Measurements from ENCODE around the gene KLHL29. TPM values are rescaled to one million over a fixed set of nuclear protein-coding genes. Genes with fewer than 3 reads are reported as not detected.

KLHL29 gene
- total and polyA plus RNA-seq, 2 experiments from 2014 or later, result 1.5 to 6.5 TPM

- TF ChIP-seq, protein P1, sequence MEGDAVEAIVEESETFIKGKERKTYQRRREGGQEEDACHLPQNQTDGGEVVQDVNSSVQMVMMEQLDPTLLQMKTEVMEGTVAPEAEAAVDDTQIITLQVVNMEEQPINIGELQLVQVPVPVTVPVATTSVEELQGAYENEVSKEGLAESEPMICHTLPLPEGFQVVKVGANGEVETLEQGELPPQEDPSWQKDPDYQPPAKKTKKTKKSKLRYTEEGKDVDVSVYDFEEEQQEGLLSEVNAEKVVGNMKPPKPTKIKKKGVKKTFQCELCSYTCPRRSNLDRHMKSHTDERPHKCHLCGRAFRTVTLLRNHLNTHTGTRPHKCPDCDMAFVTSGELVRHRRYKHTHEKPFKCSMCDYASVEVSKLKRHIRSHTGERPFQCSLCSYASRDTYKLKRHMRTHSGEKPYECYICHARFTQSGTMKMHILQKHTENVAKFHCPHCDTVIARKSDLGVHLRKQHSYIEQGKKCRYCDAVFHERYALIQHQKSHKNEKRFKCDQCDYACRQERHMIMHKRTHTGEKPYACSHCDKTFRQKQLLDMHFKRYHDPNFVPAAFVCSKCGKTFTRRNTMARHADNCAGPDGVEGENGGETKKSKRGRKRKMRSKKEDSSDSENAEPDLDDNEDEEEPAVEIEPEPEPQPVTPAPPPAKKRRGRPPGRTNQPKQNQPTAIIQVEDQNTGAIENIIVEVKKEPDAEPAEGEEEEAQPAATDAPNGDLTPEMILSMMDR (conservative IDR thresholded peaks at IDR 0.05; ENCODE audit: low read depth in 2 of 2), result no peak
- TF ChIP-seq NANOG (IDR thresholded peaks at IDR 0.05; ENCODE audit: borderline replicate concordance) (no peak), JUNB (IDR thresholded peaks at IDR 0.05; ENCODE audit: unreplicated experiment) (no peak), CREB1 (CRISPR knock-in tag; IDR thresholded peaks at IDR 0.05; ENCODE audit: low read depth) (no peak)
Measured at GRCh38 chr2:23498943-23499342, 114.0 kb downstream of the KLHL29 start (continued).

DNA sequence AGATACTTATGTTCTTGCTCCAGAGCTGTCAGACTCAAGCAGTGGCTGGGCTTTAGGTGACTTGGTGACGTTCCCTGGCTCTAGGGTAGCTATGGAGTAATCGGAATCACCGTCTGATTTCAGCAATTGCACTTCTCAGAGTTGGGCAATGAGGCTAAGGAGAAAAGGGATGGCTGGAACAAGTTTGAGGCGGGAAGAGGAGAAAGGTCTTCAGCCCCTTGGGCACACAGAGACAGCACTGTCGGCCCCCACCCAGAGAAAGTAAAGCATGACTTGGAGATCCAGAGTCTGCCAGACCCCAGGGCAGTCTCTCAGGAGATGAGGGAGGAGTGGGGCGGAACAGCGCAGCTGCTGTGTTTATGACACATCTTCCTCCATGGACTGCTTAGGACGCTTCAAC is 114.5 kb downstream of the KLHL29 start:
- Mint-ChIP-seq H3K4me3 (no peak overlapping the region), H3K27me3 (ENCODE audit: insufficient read depth, low read depth, poor library complexity) (peaks cover 5% of the 10 kb centered on the region), H3K27ac (no peak overlapping the region), H3K9me3 (no peaks in the 10 kb centered on the region), H3K36me3 (ENCODE audit: low read depth) (no peaks in the 10 kb centered on the region), H3K4me1 (peaks cover 46% of the 10 kb centered on the region)
- ATAC-seq (no peak), DNase-seq (ENCODE audit: low spot score) (no peak)
- Histone ChIP-seq H3K27me3 (ENCODE audit: insufficient read depth) (no peaks in the 10 kb centered on the region), H2AFZ (no peak overlapping the region), H3K36me3 (ENCODE audit: insufficient read depth) (no peaks in the 10 kb centered on the region), H3K4me1 (ENCODE audit: insufficient read depth) (peaks cover 22% of the 10 kb centered on the region; the same call in 1 of the 2 replicates), H3K4me2 (no peak overlapping the region), H3K27ac (ENCODE audit: low read depth) (no peak overlapping the region), H3K79me2 (replicated peaks; ENCODE audit: insufficient read depth) (no peaks in the 10 kb centered on the region), H3F3A (replicated peaks; ENCODE audit: low read depth) (no peaks in the 10 kb centered on the region), H3K9me2 (ENCODE audit: insufficient read depth) (no peaks in the 10 kb centered on the region), H4K20me1 (replicated peaks; ENCODE audit: insufficient read depth) (no peaks in the 10 kb centered on the region), H3K4me3 (no peak overlapping the region)
- TF ChIP-seq ZNF114 (CRISPR knock-in tag; IDR thresholded peaks at IDR 0.05) (no peak), ZNF331 (CRISPR knock-in tag; IDR thresholded peaks at IDR 0.05; ENCODE audit: low read depth) (no peak), EZH2 (IDR thresholded peaks at IDR 0.05; ENCODE audit: low read depth, unreplicated experiment) (no peak), EZH2phosphoT487 (IDR thresholded peaks at IDR 0.05; ENCODE audit: unreplicated experiment) (no peak), POLR2AphosphoS5 (IDR thresholded peaks at IDR 0.05; ENCODE audit: low read depth) (no peak), JUNB (IDR thresholded peaks at IDR 0.05; ENCODE audit: unreplicated experiment) (no peak), STAT1 (IDR thresholded peaks at IDR 0.05; ENCODE audit: unreplicated experiment) (no peak)
- TF ChIP-seq, protein P2, sequence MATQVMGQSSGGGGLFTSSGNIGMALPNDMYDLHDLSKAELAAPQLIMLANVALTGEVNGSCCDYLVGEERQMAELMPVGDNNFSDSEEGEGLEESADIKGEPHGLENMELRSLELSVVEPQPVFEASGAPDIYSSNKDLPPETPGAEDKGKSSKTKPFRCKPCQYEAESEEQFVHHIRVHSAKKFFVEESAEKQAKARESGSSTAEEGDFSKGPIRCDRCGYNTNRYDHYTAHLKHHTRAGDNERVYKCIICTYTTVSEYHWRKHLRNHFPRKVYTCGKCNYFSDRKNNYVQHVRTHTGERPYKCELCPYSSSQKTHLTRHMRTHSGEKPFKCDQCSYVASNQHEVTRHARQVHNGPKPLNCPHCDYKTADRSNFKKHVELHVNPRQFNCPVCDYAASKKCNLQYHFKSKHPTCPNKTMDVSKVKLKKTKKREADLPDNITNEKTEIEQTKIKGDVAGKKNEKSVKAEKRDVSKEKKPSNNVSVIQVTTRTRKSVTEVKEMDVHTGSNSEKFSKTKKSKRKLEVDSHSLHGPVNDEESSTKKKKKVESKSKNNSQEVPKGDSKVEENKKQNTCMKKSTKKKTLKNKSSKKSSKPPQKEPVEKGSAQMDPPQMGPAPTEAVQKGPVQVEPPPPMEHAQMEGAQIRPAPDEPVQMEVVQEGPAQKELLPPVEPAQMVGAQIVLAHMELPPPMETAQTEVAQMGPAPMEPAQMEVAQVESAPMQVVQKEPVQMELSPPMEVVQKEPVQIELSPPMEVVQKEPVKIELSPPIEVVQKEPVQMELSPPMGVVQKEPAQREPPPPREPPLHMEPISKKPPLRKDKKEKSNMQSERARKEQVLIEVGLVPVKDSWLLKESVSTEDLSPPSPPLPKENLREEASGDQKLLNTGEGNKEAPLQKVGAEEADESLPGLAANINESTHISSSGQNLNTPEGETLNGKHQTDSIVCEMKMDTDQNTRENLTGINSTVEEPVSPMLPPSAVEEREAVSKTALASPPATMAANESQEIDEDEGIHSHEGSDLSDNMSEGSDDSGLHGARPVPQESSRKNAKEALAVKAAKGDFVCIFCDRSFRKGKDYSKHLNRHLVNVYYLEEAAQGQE (IDR thresholded peaks at IDR 0.05; ENCODE audit: unreplicated experiment), result no peak
- TF ChIP-seq, protein P3, sequence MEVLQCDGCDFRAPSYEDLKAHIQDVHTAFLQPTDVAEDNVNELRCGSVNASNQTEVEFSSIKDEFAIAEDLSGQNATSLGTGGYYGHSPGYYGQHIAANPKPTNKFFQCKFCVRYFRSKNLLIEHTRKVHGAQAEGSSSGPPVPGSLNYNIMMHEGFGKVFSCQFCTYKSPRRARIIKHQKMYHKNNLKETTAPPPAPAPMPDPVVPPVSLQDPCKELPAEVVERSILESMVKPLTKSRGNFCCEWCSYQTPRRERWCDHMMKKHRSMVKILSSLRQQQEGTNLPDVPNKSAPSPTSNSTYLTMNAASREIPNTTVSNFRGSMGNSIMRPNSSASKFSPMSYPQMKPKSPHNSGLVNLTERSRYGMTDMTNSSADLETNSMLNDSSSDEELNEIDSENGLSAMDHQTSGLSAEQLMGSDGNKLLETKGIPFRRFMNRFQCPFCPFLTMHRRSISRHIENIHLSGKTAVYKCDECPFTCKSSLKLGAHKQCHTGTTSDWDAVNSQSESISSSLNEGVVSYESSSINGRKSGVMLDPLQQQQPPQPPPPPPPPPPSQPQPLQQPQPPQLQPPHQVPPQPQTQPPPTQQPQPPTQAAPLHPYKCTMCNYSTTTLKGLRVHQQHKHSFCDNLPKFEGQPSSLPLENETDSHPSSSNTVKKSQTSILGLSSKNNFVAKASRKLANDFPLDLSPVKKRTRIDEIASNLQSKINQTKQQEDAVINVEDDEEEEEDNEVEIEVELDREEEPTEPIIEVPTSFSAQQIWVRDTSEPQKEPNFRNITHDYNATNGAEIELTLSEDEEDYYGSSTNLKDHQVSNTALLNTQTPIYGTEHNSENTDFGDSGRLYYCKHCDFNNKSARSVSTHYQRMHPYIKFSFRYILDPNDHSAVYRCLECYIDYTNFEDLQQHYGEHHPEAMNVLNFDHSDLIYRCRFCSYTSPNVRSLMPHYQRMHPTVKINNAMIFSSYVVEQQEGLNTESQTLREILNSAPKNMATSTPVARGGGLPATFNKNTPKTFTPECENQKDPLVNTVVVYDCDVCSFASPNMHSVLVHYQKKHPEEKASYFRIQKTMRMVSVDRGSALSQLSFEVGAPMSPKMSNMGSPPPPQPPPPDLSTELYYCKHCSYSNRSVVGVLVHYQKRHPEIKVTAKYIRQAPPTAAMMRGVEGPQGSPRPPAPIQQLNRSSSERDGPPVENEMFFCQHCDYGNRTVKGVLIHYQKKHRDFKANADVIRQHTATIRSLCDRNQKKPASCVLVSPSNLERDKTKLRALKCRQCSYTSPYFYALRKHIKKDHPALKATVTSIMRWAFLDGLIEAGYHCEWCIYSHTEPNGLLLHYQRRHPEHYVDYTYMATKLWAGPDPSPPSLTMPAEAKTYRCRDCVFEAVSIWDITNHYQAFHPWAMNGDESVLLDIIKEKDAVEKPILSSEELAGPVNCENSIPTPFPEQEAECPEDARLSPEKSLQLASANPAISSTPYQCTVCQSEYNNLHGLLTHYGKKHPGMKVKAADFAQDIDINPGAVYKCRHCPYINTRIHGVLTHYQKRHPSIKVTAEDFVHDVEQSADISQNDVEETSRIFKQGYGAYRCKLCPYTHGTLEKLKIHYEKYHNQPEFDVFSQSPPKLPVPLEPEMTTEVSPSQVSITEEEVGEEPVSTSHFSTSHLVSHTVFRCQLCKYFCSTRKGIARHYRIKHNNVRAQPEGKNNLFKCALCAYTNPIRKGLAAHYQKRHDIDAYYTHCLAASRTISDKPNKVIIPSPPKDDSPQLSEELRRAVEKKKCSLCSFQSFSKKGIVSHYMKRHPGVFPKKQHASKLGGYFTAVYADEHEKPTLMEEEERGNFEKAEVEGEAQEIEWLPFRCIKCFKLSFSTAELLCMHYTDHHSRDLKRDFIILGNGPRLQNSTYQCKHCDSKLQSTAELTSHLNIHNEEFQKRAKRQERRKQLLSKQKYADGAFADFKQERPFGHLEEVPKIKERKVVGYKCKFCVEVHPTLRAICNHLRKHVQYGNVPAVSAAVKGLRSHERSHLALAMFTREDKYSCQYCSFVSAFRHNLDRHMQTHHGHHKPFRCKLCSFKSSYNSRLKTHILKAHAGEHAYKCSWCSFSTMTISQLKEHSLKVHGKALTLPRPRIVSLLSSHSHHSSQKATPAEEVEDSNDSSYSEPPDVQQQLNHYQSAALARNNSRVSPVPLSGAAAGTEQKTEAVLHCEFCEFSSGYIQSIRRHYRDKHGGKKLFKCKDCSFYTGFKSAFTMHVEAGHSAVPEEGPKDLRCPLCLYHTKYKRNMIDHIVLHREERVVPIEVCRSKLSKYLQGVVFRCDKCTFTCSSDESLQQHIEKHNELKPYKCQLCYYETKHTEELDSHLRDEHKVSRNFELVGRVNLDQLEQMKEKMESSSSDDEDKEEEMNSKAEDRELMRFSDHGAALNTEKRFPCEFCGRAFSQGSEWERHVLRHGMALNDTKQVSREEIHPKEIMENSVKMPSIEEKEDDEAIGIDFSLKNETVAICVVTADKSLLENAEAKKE (CRISPR knock-in tag; IDR thresholded peaks at IDR 0.05), result no peak
- TF ChIP-seq, protein P4, sequence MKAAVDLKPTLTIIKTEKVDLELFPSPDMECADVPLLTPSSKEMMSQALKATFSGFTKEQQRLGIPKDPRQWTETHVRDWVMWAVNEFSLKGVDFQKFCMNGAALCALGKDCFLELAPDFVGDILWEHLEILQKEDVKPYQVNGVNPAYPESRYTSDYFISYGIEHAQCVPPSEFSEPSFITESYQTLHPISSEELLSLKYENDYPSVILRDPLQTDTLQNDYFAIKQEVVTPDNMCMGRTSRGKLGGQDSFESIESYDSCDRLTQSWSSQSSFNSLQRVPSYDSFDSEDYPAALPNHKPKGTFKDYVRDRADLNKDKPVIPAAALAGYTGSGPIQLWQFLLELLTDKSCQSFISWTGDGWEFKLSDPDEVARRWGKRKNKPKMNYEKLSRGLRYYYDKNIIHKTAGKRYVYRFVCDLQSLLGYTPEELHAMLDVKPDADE (IDR thresholded peaks at IDR 0.05), result no peak
